Stimulated activated CD4-positive, alpha-beta T cell treated with anti-CD3 and anti-CD28 coated beads, Interleukin-12 subunit alpha, Interleukin-12 subunit beta, amount 100 ng/mL, for 24 hours (primary cell): ENCODE measurements around the gene LCT.
"Not testable (repeated sequence)": the region's sequence is repeated elsewhere in the genome, so short reads cannot be mapped to it uniquely, and the experiment has no call there.

Experiments
- DNase-seq, 2 experiments: peaks; one replicate each; pipeline ENCODE4 v3.0.0-alpha.2; 2020; ENCODE audit warnings: low read depth in 2 of 2

The LCT gene

GRCh38 chr2:135831180-135831812 is 5.7 kb downstream of the LCT start:
- DNase-seq, result no peak

GRCh38 chr2:135829378-135830135 is 7.4 kb downstream of the LCT start:
- DNase-seq, result no peak

- no peak for DNase-seq
These were observed 10.4 kb downstream of the LCT start for GRCh38 chr2:135826544-135826943.

GRCh38 chr2:135825550-135826176 is 11.3 kb downstream of the LCT start:
- no peak for DNase-seq

- DNase-seq, result no peak
These were observed 11.9 kb downstream of the LCT start for GRCh38 chr2:135825131-135825530.

GRCh38 chr2:135822855-135823254 is 14.1 kb downstream of the LCT start:
- no peak for DNase-seq

- no peak for DNase-seq
These were observed 15.8 kb downstream of the LCT start for GRCh38 chr2:135821190-135821589.

- DNase-seq, result peak; percentile 71 to 84
These were observed 16.9 kb downstream of the LCT start for GRCh38 chr2:135820003-135820618.

- peak in 1 of 2 experiments; percentile 47 for DNase-seq
These were observed 17.9 kb downstream of the LCT start for GRCh38 chr2:135818937-135819610.

- no peak for DNase-seq
These were observed 19.0 kb downstream of the LCT start for GRCh38 chr2:135817951-135818350.

GRCh38 chr2:135817466-135817865 is 19.5 kb downstream of the LCT start:
- no peak for DNase-seq

GRCh38 chr2:135815269-135815668 is 21.7 kb downstream of the LCT start:
- no peak for DNase-seq

GRCh38 chr2:135812907-135813511 is 24.0 kb downstream of the LCT start:
- no peak for DNase-seq

- DNase-seq, result not testable (repeated sequence)
These were observed 29.1 kb downstream of the LCT start for GRCh38 chr2:135807874-135808273.

- no peak for DNase-seq
These were observed 33.7 kb downstream of the LCT start for GRCh38 chr2:135803278-135803677.

GRCh38 chr2:135802350-135802749 is 34.6 kb downstream of the LCT start:
- DNase-seq, result no peak

- DNase-seq, result no peak
These were observed 36.2 kb downstream of the LCT start for GRCh38 chr2:135800513-135801460.

GRCh38 chr2:135799738-135800137 is 37.2 kb downstream of the LCT start:
- no peak for DNase-seq

GRCh38 chr2:135798762-135799161 is 38.2 kb downstream of the LCT start:
- DNase-seq, result no peak

- DNase-seq, result no peak
These were observed 38.7 kb downstream of the LCT start for GRCh38 chr2:135798275-135798705.
